Effector memory CD4-positive, alpha-beta T cell (primary cell): ENCODE results near the gene CYP2W1.
"Not testable (repeated sequence)": the region's sequence is repeated elsewhere in the genome, so short reads cannot be mapped to it uniquely, and the experiment has no call there.

ENCODE experiments used
- DNase-seq, 3 donors: peaks; one replicate each; pipeline ENCODE4 v3.0.0-alpha.2; 2020
- H3K27ac ChIP-seq: 2 replicates; pipeline ENCODE4 v1.7.0; 2013; ENCODE audit warnings: mild to moderate bottlenecking, low read length, moderate library complexity; ENCODE audit not compliant: insufficient read depth, poor library complexity, severe bottlenecking
- H3K27me3 ChIP-seq: replicated peaks from 2 replicates; pipeline ENCODE4 v1.7.0; 2013; ENCODE audit warnings: mild to moderate bottlenecking, low read length; ENCODE audit not compliant: insufficient read depth, control insufficient read depth, poor library complexity, severe bottlenecking
- H3K36me3 ChIP-seq: 2 replicates; pipeline ENCODE4 v1.7.0; 2013; ENCODE audit warnings: mild to moderate bottlenecking, low read length, moderate library complexity; ENCODE audit not compliant: control insufficient read depth, insufficient read depth
- H3K4me1 ChIP-seq: 2 replicates; pipeline ENCODE4 v1.7.0; 2013; ENCODE audit warnings: low read length, mild to moderate bottlenecking; ENCODE audit not compliant: control insufficient read depth, insufficient read depth, poor library complexity, severe bottlenecking
- H3K4me3 ChIP-seq: 2 replicates; pipeline ENCODE4 v1.7.0; 2013; ENCODE audit warnings: low read length, low read depth, mild to moderate bottlenecking; ENCODE audit not compliant: insufficient read depth, poor library complexity, severe bottlenecking
- H3K9me3 ChIP-seq: 2 replicates; pipeline ENCODE4 v1.7.0; 2013; ENCODE audit warnings: mild to moderate bottlenecking, low read length, moderate library complexity; ENCODE audit not compliant: control insufficient read depth

CYP2W1 gene

DNA sequence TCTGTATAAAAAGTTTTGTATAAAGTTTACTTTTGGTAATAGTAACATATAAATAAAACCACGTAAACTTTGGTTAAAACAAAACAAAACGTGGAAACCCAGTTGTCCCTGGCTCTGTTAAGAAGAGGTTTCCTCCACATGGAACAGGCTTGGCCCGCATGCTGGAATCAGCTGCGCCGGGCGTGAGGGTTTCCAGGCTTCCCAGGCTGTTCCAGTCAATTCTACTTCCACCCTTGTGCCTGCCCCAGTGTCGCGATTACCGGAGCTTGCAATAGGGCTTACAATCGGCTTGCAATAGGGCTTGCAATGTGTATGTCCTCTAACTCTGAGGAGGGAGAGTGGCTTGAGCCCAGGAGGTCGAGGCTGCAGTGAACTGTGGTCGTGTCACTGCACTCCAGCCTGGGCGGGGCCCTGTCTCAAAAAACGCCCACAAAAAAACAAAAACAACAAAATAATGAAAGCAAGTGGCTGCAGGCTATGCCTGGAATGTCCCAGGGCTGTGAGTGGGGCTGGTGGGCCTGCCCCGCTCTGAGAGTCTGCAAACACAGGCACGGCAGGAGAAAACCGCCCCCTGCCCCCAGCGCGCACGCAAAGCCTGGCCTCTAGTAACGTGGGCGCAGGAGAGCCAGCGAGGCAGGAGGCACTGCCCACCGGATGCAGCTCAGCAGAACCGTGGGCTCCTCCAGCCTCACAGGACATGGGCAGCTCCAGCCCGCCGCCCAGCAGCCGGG, 16.3 kb downstream of the CYP2W1 start:
- H3K4me1 ChIP-seq = no peaks in the 10 kb centered on the region
- no peaks in the 10 kb centered on the region for H3K27me3 ChIP-seq
- H3K36me3 ChIP-seq = peaks cover 11% of the 10 kb centered on the region
- H3K4me3 ChIP-seq = no peak overlapping the region
- H3K27ac ChIP-seq = no peak overlapping the region
- H3K9me3 ChIP-seq = no peaks in the 10 kb centered on the region
- no peak for DNase-seq

DNA sequence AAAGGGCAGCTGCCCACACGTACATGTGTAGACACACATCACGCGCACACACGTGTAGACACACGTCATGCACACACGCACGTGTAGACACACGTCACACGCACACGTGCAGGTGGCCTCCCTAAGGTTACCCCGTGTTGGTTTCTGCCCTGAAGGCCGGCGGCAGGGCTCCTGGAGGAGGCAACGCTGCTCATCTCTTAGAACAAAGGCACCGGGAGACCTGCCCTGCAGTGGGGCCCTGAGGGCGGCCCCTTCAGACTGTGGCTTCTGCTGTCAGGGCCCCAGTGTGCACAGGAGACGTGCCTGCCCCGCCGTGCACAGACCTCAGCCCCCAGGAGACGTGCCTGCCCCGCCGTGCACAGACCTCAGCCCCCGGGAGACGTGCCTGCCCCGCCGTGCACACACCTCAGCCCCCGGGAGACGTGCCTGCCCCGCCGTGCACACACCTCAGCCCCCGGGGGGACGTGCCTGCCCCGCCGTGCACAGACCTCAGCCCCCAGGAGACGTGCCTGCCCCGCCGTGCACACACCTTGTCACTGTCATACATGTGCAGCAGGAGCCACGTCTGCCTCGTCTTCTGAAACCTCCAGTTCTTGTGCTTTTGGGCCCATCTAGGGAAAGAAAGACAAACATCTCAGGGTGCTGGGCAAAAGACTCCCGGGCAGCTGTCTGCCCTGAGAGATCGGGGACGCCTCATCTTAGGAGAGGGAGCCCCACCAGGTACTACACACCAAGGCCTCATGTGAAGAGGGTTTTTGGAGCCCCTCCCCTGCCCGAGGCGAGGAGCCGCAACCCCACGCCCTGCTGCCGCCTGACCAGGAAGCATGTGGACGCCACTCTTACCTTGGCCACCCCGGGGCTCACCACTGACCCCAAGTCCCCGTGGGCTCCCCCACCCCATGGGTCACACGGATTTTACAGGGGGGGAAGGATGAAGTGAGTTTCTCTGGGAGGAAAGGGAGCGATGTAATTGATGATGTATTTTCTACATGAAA, 17.3 kb downstream of the CYP2W1 start:
- H3K9me3 ChIP-seq = no peaks in the 10 kb centered on the region
- H3K36me3 ChIP-seq = peaks cover 11% of the 10 kb centered on the region
- no peak for DNase-seq
- no peaks in the 10 kb centered on the region for H3K4me1 ChIP-seq
- H3K27me3 ChIP-seq = no peaks in the 10 kb centered on the region
- no peak overlapping the region for H3K27ac ChIP-seq
- no peak overlapping the region for H3K4me3 ChIP-seq

DNA sequence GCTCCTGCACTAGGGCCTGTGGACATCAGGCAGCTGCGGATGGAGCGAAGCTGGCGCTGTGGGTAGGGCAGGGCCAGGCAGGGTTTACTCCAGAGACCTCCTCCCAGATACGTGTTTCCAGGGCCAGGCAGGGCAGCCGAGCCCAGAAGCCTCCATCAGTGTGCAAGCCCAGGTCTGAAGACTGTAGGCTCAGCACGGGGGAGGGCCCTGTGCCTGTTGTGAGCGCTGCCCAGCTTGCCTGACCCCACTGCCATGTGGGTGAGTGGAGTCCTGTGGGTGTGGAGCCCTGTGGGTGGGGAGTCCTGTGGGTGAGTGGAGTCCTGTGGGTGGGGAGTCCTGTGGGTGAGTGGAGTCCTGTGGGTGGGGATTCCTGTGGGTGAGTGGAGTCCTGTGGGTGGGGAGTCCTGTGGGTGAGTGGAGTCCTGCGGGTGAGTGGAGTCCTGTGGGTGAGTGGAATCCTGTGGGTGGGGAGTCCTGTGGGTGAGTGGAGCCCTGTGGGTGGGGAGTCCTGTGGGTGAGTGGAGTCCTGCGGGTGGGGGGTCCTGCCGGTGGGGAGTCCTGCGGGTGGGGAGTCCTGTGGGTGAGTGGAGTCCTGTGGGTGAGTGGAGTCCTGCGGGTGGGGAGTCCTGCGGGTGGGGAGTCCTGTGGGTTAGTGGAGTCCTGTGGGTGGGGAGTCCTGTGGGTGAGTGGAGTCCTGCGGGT, 18.2 kb downstream of the CYP2W1 start:
- not testable (repeated sequence) for H3K27ac ChIP-seq, H3K9me3 ChIP-seq, H3K4me1 ChIP-seq, DNase-seq, H3K27me3 ChIP-seq, H3K4me3 ChIP-seq
- H3K36me3 ChIP-seq = peaks cover 11% of the 10 kb centered on the region

DNA sequence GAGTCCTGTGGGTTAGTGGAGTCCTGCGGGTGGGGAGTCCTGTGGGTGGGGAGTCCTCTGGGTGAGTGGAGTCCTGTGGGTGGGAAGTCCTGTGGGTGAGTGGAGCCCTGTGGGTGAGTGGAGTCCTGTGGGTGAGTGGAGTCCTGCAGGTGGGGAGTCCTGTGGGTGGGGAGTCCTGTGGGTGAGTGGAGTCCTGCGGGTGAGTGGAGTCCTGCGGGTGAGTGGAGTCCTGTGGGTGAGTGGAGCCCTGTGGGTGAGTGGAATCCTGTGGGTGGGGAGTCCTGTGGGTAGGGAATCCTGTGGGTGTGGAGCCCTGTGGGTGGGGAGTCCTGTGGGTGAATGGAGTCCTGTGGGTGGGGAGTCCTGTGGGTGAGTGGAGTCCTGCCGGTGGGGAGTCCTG, 19.0 kb downstream of the CYP2W1 start:
- H3K4me3 ChIP-seq, H3K4me1 ChIP-seq, H3K9me3 ChIP-seq, DNase-seq, H3K27me3 ChIP-seq, H3K27ac ChIP-seq: not testable (repeated sequence)
- H3K36me3 ChIP-seq = peaks cover 13% of the 10 kb centered on the region

DNA sequence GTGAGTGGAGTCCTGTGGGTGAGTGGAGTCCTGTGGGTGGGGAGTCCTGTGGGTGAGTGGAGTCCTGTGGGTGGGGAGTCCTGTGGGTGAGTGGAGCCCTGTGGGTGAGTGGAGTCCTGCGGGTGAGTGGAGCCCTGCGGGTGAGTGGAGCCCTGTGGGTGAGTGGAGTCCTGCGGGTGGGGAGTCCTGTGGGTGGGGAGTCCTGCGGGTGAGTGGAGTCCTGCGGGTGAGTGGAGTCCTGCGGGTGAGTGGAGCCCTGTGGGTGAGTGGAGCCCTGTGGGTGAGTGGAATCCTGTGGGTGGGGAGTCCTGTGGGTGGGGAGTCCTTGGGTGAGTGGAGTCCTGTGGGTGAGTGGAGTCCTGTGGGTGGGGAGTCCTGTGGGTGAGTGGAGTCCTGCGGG, 19.5 kb downstream of the CYP2W1 start:
- H3K27ac ChIP-seq = not testable (repeated sequence)

DNA sequence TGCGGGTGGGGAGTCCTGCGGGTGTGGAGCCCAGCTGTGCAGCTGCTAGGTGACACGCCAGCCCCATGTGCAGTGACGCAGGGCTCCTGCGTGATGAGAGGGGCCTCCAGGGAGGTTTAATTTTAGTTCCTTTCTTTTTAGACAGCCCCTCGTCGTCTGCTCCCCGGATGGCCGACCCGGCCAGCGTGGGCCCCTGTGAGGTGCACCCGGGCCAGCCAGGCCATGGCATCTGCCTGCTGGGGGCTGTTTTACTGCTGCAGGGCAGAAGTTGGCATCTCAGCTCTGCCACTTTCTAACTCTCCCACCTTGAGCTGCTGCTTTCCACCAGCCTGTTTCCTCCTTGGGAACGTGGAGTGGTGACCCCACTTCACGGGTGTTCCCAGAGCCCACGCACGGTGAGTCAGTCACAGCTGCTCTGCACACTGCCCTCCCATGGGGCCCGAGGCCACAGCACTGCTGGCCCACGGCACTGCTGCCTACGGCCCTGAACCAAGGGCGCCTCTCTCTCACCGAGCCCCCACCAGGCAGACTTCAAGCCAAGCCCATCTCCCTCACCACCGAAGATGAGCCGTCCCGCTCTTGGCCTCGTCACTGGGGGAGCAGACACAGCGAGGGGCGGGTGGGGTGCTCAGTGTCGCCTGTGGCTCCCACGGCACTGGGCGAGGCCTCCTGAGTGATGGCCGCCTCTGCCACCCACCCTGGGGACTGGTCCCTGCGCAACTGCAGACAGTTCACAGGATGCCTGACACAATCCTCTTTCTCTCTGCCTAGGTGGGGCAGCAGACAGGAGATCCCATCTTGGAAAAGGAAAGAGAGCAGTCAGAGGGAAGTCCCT, 21.3 kb downstream of the CYP2W1 start:
- no peak overlapping the region for H3K27ac ChIP-seq

More for the DNA sequence above, 19.5 kb downstream of the CYP2W1 start:
- not testable (repeated sequence) for H3K4me1 ChIP-seq, H3K9me3 ChIP-seq, DNase-seq, H3K27me3 ChIP-seq, H3K4me3 ChIP-seq
- peaks cover 12% of the 10 kb centered on the region for H3K36me3 ChIP-seq

DNA sequence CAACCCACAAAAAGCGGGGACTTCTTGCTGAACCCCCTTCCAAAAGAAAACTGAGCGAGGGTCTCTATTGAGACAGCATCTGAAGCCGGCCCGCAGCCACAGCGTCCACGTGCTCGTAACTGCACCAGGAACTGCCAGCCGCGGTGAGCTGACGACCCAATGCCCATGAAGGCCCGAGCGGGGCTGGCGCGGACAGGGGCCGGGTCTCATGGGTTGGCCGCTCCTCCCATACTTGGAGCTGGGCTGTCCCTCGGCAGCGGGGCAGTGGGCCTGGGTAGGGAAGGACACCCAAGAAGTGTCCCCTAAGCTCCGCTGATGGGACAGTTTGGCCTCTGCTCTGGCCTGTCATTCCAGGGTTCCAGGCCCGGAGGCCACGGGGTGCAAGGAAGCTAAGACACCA, 22.3 kb downstream of the CYP2W1 start:
- Histone ChIP-seq H3K27ac (no peak overlapping the region), H3K36me3 (peaks cover 7% of the 10 kb centered on the region), H3K4me3 (no peak overlapping the region)

More for the DNA sequence above, 21.3 kb downstream of the CYP2W1 start:
- Histone ChIP-seq H3K4me1 (no peaks in the 10 kb centered on the region), H3K36me3 (peaks cover 10% of the 10 kb centered on the region), H3K4me3 (no peak overlapping the region), H3K27me3 (no peaks in the 10 kb centered on the region), H3K9me3 (no peaks in the 10 kb centered on the region)
- DNase-seq = no peak

DNA sequence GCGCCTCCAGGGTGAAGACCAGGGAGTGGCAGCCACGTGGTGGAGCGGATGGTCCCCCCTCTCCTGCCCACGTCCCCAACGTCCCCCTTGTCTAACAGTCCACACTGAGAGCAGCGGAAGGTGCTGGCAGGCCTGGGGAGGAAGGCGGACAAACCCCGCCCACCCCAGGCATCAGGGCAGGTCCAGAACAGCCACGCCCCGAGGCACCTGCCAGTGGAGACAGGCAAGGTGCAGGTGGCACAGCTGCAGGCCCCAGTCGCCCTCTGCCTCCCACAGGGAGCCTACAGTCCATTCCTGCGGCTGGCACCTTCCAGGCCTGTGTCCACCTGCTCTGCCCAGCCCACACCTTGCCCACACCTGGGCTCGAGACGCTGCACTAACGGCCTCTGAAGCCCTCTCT, 24.9 kb downstream of the CYP2W1 start:
- DNase-seq = no peak
- Histone ChIP-seq H3K9me3 (no peaks in the 10 kb centered on the region), H3K27me3 (no peaks in the 10 kb centered on the region)

More for the DNA sequence above, 22.3 kb downstream of the CYP2W1 start:
- no peak for DNase-seq
- no peaks in the 10 kb centered on the region for H3K27me3 ChIP-seq
- H3K9me3 ChIP-seq = no peaks in the 10 kb centered on the region
- no peaks in the 10 kb centered on the region for H3K4me1 ChIP-seq

DNA sequence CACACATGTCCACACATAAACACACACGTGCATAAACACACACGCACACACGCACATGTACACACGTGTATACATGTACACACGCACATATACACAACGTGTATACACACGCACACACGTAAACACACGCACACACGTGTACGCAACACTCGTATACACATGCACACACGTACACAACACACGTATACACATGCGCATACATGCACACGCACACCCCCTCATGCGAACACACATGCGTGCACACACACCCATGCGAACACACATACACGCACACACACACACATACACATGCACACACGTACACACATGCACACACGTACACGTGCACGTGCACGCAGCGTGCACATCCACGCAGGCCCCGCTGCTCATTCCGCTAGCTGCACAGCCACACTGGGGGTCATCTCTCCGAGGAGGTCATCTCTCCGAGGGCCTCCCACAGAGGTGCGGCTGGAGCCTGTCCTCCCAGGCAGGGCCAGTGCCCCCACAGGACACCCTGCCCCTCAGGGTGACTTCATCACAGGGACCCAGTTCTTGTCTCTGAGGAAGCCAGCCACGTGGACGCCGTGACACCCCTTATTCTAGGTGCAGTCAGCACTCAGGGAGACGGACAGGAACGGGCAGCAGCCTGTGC, 25.9 kb downstream of the CYP2W1 start:
- H3K4me1 ChIP-seq = peaks cover 5% of the 10 kb centered on the region
- no peak overlapping the region for H3K4me3 ChIP-seq
- H3K27ac ChIP-seq = no peak overlapping the region
- DNase-seq = no peak
- no peaks in the 10 kb centered on the region for H3K27me3 ChIP-seq
- no peaks in the 10 kb centered on the region for H3K9me3 ChIP-seq
- peaks cover 7% of the 10 kb centered on the region for H3K36me3 ChIP-seq

More for the DNA sequence above, 24.9 kb downstream of the CYP2W1 start:
- Histone ChIP-seq H3K4me3 (no peak overlapping the region), H3K36me3 (peaks cover 7% of the 10 kb centered on the region), H3K27ac (no peak overlapping the region), H3K4me1 (peaks cover 5% of the 10 kb centered on the region)
